Upper lobe of right lung (tissue), 1 donor: ENCODE measurements around the gene SART1. TPM values are rescaled to one million over a fixed set of nuclear protein-coding genes. Genes with fewer than 3 reads are reported as not detected.
A peak's percentile ranks its signal among the peaks of the same experiment; 100 is the strongest.

Experiments used
- ATAC-seq: fragments of 200-7000 bp; cut with Tn5 transposase; one replicate; pipeline ENCODE4 v1.9.1; 2020; ENCODE audit warnings: mild to moderate bottlenecking, moderate library complexity
- DNase-seq: peaks from one replicate; pipeline ENCODE4 v3.0.0-alpha.2; 2020
- H3K27ac ChIP-seq: fragments of 200-600 bp; one replicate; pipeline ENCODE4 v1.8.0; 2022
- H3K27me3 ChIP-seq: fragments of 200-600 bp; one replicate; pipeline ENCODE4 v1.8.0; 2022; ENCODE audit warnings: mild to moderate bottlenecking
- H3K36me3 ChIP-seq: fragments of 200-600 bp; one replicate; pipeline ENCODE4 v1.8.0; 2022
- H3K4me1 ChIP-seq: fragments of 200-600 bp; one replicate; pipeline ENCODE4 v1.8.0; 2022
- H3K4me3 ChIP-seq: fragments of 200-600 bp; one replicate; pipeline ENCODE4 v1.8.0; 2022; ENCODE audit warnings: mild to moderate bottlenecking
- H3K9me3 ChIP-seq: fragments of 200-600 bp; one replicate; pipeline ENCODE4 v1.8.0; 2022
- CTCF ChIP-seq: fragments of 200-600 bp; IDR thresholded peaks from one replicate; pipeline ENCODE4 v1.8.0; 2022; ENCODE audit warnings: antibody characterized with exemption
- intact Hi-C: fragments of 100-400 bp; cut with DNase I; formaldehyde crosslinking; loops from one replicate; pipeline ENCODE4 v1.11.0; 2022
- total RNA-seq: library from RNA; stranded (reverse); fragmentation: NEBNext Ultra II Directional; extraction: Animal tissue kit (Norgen Biotek cat#: 25700); gene quantifications from one replicate; pipeline ENCODE4 v1.2.1, GENCODE V29; 2021
- donor health status: DM: no; HTN: yes; CAD: no; lungs with severe emphysema.

SART1 gene
- total RNA-seq, 1 donor from 2014 or later, result 53.3 TPM

DNA sequence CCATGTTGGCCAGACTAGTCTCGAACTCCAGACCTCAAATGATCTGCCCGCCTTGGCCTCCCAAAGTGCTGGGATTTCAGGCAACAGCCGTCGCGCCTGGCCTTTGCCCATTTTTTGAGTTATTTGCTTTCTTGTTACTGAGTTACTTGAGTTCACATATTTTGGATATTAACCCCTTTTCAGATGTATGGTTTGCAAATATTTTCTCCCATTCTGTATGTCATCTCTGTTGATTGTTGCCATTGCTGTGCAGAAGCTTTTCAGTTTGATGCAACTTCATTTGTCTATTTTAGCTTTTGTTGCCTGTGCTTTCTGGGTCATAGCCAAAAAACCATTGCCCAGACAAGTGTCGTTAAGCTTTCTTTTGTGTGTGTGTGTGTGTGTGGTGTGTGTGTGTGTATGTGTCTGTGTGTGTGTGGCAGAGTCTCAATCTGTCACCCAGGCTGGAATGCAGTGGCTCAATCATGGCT is 9.4 kb upstream of the SART1 start:
- no peak for DNase-seq
- Histone ChIP-seq H3K9me3 (no peaks in the 10 kb centered on the region), H3K4me3 (no peak overlapping the region), H3K27me3 (no peaks in the 10 kb centered on the region), H3K36me3 (no peaks in the 10 kb centered on the region), H3K4me1 (no peaks in the 10 kb centered on the region), H3K27ac (no peak overlapping the region)
- ATAC-seq, result no peak
- intact Hi-C loops, result no loop called here
- TF ChIP-seq CTCF, result no peak

- H3K4me3 ChIP-seq, result no peak overlapping the region
- no peak overlapping the region for H3K27ac ChIP-seq
- intact Hi-C loops, result no loop called here
- H3K27me3 ChIP-seq, result no peaks in the 10 kb centered on the region
- DNase-seq (no peak), ATAC-seq (no peak)
- H3K36me3 ChIP-seq, result no peaks in the 10 kb centered on the region
- no peak for TF ChIP-seq CTCF
- no peaks in the 10 kb centered on the region for H3K9me3 ChIP-seq
- H3K4me1 ChIP-seq, result no peaks in the 10 kb centered on the region
Measured at GRCh38 chr11:65953471-65953870, 8.1 kb upstream of the SART1 start.

DNA sequence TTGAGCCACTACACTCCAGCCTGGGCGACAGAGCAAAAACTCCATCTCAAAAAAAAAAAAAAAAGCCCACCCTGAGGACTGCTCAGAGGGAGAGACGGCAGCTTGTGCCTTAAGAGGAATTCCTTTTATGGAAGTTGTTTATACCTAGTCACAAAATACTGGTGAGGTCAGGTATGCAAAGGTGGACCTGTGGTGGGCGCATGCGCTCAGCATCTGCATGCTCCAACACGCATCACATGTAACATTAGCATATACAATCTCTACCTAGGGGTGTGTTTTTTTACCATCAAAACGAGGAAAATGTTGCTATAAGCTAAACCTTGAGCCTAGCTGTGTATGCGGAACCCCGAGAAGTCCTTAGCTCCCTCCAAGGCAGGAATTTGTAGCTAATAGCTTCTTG is 6.8 kb upstream of the SART1 start:
- no peaks in the 10 kb centered on the region for H3K27me3 ChIP-seq
- no peak overlapping the region for H3K4me3 ChIP-seq
- no peak for DNase-seq
- H3K9me3 ChIP-seq, result no peaks in the 10 kb centered on the region
- H3K36me3 ChIP-seq, result no peaks in the 10 kb centered on the region
- no peaks in the 10 kb centered on the region for H3K4me1 ChIP-seq
- H3K27ac ChIP-seq, result no peak overlapping the region
- no peak for ATAC-seq
- no peak for TF ChIP-seq CTCF
- intact Hi-C loops, result no loop called here

- intact Hi-C loops, result no loop called here
- DNase-seq (no peak), ATAC-seq (no peak)
- H3K9me3 ChIP-seq, result no peaks in the 10 kb centered on the region
- H3K4me1 ChIP-seq, result peaks cover 10% of the 10 kb centered on the region
- H3K36me3 ChIP-seq, result no peaks in the 10 kb centered on the region
- H3K27me3 ChIP-seq, result no peaks in the 10 kb centered on the region
- no peak overlapping the region for H3K4me3 ChIP-seq
- H3K27ac ChIP-seq, result no peak overlapping the region
- TF ChIP-seq CTCF, result no peak
Measured at GRCh38 chr11:65958291-65958690, 3.2 kb upstream of the SART1 start.

DNA sequence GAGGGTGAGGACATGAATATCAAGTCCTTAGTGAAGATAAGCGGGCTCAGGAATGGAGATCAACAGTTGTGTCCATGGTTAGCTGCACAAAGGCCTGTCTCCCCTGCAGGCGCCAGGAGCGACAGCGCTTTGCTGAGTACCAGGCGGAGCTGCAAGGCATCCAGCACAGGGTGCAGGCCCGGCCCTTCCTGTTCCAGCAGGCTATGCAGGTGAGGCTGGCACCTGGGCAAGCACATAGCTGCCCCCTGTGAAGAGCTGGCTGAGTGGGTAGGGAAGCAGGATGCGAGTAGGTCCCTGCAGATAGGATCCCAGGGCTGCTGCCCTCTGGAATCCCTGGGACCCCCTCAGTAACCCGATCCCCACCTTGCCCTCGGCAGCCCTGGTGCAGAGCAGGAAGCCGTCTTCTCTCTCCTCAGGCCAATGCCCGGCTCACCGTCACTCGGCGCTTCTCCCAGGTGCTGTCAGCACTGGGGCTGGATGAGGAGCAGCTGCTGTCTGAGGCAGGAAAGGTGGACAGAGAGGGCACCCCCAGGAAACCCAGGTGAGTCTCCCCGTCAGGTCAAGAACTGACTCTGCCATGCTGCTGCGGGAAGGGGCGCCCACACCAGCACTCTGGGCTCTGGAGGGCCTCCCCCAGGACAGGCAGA is 2.6 kb upstream of the SART1 start:
- Histone ChIP-seq H3K36me3 (no peaks in the 10 kb centered on the region), H3K9me3 (no peaks in the 10 kb centered on the region), H3K27me3 (no peaks in the 10 kb centered on the region), H3K4me1 (peaks cover 16% of the 10 kb centered on the region), H3K4me3 (no peak overlapping the region), H3K27ac (no peak overlapping the region)
- TF ChIP-seq CTCF, result no peak
- ATAC-seq (no peak), DNase-seq (no peak)
- intact Hi-C loops, result no loop called here

DNA sequence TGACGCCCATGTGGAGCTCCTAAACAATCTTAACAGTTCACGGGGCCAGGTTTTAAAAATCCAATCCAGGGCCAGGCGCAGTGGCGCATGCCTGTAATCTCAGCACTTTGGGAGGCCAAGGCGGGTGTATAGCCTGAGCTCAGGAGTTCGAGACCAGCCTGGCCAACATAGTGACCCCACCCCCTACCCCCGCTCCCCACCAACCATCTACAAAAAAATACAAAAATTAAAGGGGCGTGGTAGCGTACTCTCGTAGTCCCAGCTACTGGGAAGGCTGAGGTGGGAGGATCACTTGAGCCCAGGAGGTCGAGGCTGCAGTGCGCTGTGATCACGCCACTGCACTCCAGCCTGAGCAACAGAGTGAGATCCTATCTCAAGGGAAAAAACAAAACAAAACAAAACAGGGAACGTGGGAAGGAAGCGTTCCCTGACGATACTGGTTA is 689 bp upstream of the SART1 start:
- H3K27me3 ChIP-seq, result no peaks in the 10 kb centered on the region
- DNase-seq, result no peak
- intact Hi-C loops, result no loop called here
- peak overlapping the region; percentile 96 for H3K27ac ChIP-seq
- ATAC-seq, result no peak
- peak overlapping the region; percentile 99 for H3K4me3 ChIP-seq
- H3K9me3 ChIP-seq, result no peaks in the 10 kb centered on the region
- H3K4me1 ChIP-seq, result peaks cover 17% of the 10 kb centered on the region
- H3K36me3 ChIP-seq, result peaks cover 14% of the 10 kb centered on the region
- no peak for TF ChIP-seq CTCF
